H9 (cell line): Measurements from ENCODE around the gene ELFN1. TPM values are rescaled to one million over a fixed set of nuclear protein-coding genes. Genes with fewer than 3 reads are reported as not detected.
A peak's percentile ranks its signal among the peaks of the same experiment; 100 is the strongest.

Source experiments
- DNase-seq: peaks from one replicate; pipeline ENCODE4 v3.0.0-alpha.2; 2017
- H2AFZ ChIP-seq: one replicate; pipeline ENCODE4 v1.6.1; 2013; ENCODE audit warnings: mild to moderate bottlenecking, low read length, control low read depth, moderate library complexity
- H2AK5ac ChIP-seq: 2 replicates; pipeline ENCODE4 v1.6.1; 2013; ENCODE audit warnings: low read length, control low read depth, mixed read lengths; ENCODE audit not compliant: insufficient read length
- H2BK120ac ChIP-seq: one replicate; pipeline ENCODE4 v1.6.1; 2013; ENCODE audit warnings: low read depth, mild to moderate bottlenecking, low read length, control low read depth, inconsistent platforms; ENCODE audit not compliant: poor library complexity, severe bottlenecking
- H2BK12ac ChIP-seq: 2 replicates; pipeline ENCODE4 v1.6.1; 2013; ENCODE audit warnings: low read length, control low read depth, mixed read lengths, low read depth; ENCODE audit not compliant: insufficient read length
- H2BK15ac ChIP-seq: 2 replicates; pipeline ENCODE4 v1.6.1; 2013; ENCODE audit warnings: low read depth, low read length, control low read depth
- H2BK20ac ChIP-seq: one replicate; pipeline ENCODE4 v1.6.1; 2013; ENCODE audit warnings: low read depth, mild to moderate bottlenecking, low read length, control low read depth, inconsistent platforms; ENCODE audit not compliant: poor library complexity, severe bottlenecking
- H2BK5ac ChIP-seq: 2 replicates; pipeline ENCODE4 v1.6.1; 2013; ENCODE audit warnings: low read length, control low read depth, mixed read lengths; ENCODE audit not compliant: insufficient read length
- H3K14ac ChIP-seq: 2 replicates; pipeline ENCODE4 v1.6.1; 2013; ENCODE audit warnings: low read length, control low read depth; ENCODE audit not compliant: insufficient read depth
- H3K18ac ChIP-seq: 2 replicates; pipeline ENCODE4 v1.6.1; 2013; ENCODE audit warnings: low read depth, mild to moderate bottlenecking, mixed read lengths, low read length, control low read depth; ENCODE audit not compliant: insufficient read length
- H3K23ac ChIP-seq: 2 replicates; pipeline ENCODE4 v1.6.1; 2013; ENCODE audit warnings: low read length, control low read depth, mixed read lengths, low read depth; ENCODE audit not compliant: insufficient read length
- H3K23me2 ChIP-seq: 2 replicates; pipeline ENCODE4 v1.6.1; 2013; ENCODE audit warnings: low read depth, mild to moderate bottlenecking, mixed read lengths, low read length, control low read depth; ENCODE audit not compliant: insufficient read length, poor library complexity, severe bottlenecking
- H3K27ac ChIP-seq: 2 replicates; pipeline ENCODE4 v1.5.1; 2013; ENCODE audit warnings: low read length, control low read depth, mixed read lengths, low read depth; ENCODE audit not compliant: insufficient read length
- H3K27me3 ChIP-seq: 2 replicates; pipeline ENCODE4 v1.6.1; 2013; ENCODE audit warnings: low read length, control low read depth, inconsistent platforms; ENCODE audit not compliant: insufficient read depth
- H3K4ac ChIP-seq: 2 replicates; pipeline ENCODE4 v1.6.1; 2013; ENCODE audit warnings: low read depth, mild to moderate bottlenecking, control low read depth, inconsistent platforms, low read length, moderate library complexity
- H3K4me1 ChIP-seq: 2 replicates; pipeline ENCODE4 v1.6.1; 2013; ENCODE audit warnings: low read length, control low read depth, inconsistent platforms; ENCODE audit not compliant: insufficient read depth
- H3K4me2 ChIP-seq: 2 replicates; pipeline ENCODE4 v1.6.1; 2013; ENCODE audit warnings: low read length, control low read depth, mixed read lengths; ENCODE audit not compliant: insufficient read length, insufficient read depth
- H3K56ac ChIP-seq: 2 replicates; pipeline ENCODE4 v1.6.1; 2013; ENCODE audit warnings: low read depth, mild to moderate bottlenecking, mixed read lengths, low read length, control low read depth; ENCODE audit not compliant: insufficient read length
- H3K79me1 ChIP-seq: 2 replicates; pipeline ENCODE4 v1.6.1; 2013; ENCODE audit warnings: low read depth, mild to moderate bottlenecking, moderate library complexity, low read length, control low read depth, inconsistent platforms; ENCODE audit not compliant: insufficient read depth, poor library complexity, severe bottlenecking
- H3K79me2 ChIP-seq: 2 replicates; pipeline ENCODE4 v1.6.1; 2013; ENCODE audit warnings: low read length, control low read depth, inconsistent platforms; ENCODE audit not compliant: insufficient read depth
- H3K9ac ChIP-seq: 2 replicates; pipeline ENCODE4 v1.6.1; 2013; ENCODE audit warnings: low read length, control low read depth, mixed read lengths; ENCODE audit not compliant: insufficient read length; ENCODE audit errors: extremely low read depth
- H3K9me3 ChIP-seq: one replicate; pipeline ENCODE4 v1.6.1; 2013; ENCODE audit warnings: low read depth, low read length, inconsistent platforms; ENCODE audit not compliant: control insufficient read depth
- H3T11ph ChIP-seq: one replicate; pipeline ENCODE4 v1.6.1; 2013; ENCODE audit warnings: mild to moderate bottlenecking, low read length, control low read depth, inconsistent platforms
- H4K20me1 ChIP-seq: one replicate; pipeline ENCODE4 v1.6.1; 2013; ENCODE audit not compliant: control insufficient read depth, insufficient read length, insufficient read depth
- H4K5ac ChIP-seq: 2 replicates; pipeline ENCODE4 v1.6.1; 2013; ENCODE audit warnings: low read depth, mild to moderate bottlenecking, mixed read lengths, low read length, control low read depth; ENCODE audit not compliant: insufficient read length
- H4K8ac ChIP-seq: replicated peaks from 2 replicates; pipeline ENCODE4 v1.6.1; 2013; ENCODE audit warnings: low read length, control low read depth, mixed read lengths, low read depth; ENCODE audit not compliant: insufficient read length
- H4K91ac ChIP-seq: 2 replicates; pipeline ENCODE4 v1.6.1; 2013; ENCODE audit warnings: low read depth, mild to moderate bottlenecking, moderate library complexity, mixed read lengths, low read length, control low read depth; ENCODE audit not compliant: insufficient read length
- H3K27ac Mint-ChIP-seq, 3 experiments: 2 replicates in 2 of 3; 3 replicates in 1 of 3; pipeline ENCODE4 v1.8.0; 2020 to 2021; ENCODE audit warnings: mixed read lengths in 3 of 3, mild to moderate bottlenecking in 1 of 3, moderate library complexity in 1 of 3
- H3K27me3 Mint-ChIP-seq: 2 replicates; pipeline ENCODE4 v1.8.0; 2021; ENCODE audit warnings: low read depth, mild to moderate bottlenecking, moderate library complexity, mixed read lengths
- H3K36me3 Mint-ChIP-seq, 3 experiments: 2 replicates in 2 of 3; 3 replicates in 1 of 3; pipeline ENCODE4 v1.8.0; 2020 to 2021; ENCODE audit warnings: low read depth in 3 of 3, mixed read lengths in 3 of 3; ENCODE audit not compliant: insufficient read depth in 1 of 3
- H3K4me1 Mint-ChIP-seq, 2 experiments: 2 replicates each; pipeline ENCODE4 v1.8.0; 2020; ENCODE audit warnings: mixed read lengths in 2 of 2
- H3K4me3 Mint-ChIP-seq, 2 experiments: 2 replicates in 1 of 2; 3 replicates in 1 of 2; pipeline ENCODE4 v1.8.0; 2020 to 2021; ENCODE audit warnings: mild to moderate bottlenecking in 2 of 2, mixed read lengths in 2 of 2, moderate library complexity in 1 of 2
- H3K9me3 Mint-ChIP-seq, 2 experiments: 2 replicates in 1 of 2; 3 replicates in 1 of 2; pipeline ENCODE4 v1.8.0; 2020; ENCODE audit warnings: mild to moderate bottlenecking in 2 of 2, mixed read lengths in 2 of 2, moderate library complexity in 1 of 2
- WGBS: extraction: QIAGEN DNeasy Blood & Tissue Kit; methylation state at CpG from one replicate; pipeline ENCODE4 v1.1.7; 2013; ENCODE audit warnings: missing lambda C conversion rate, low lambda C conversion rate, mixed read lengths; ENCODE audit not compliant: insufficient read length; ENCODE audit errors: extremely low coverage; 5-methylcytosine and 5-hydroxymethylcytosine counted together
- total RNA-seq: library from RNA; stranded (reverse); gene quantifications from 2 replicates; pipeline ENCODE4 v1.2.1, GENCODE V29; 2021
- TF ChIP-seq, protein P1 (sequence below): fragments of 200-600 bp; sonication (generic); conservative IDR thresholded peaks from 3 replicates; pipeline ENCODE4 v1.8.0; 2021; ENCODE audit warnings: antibody characterized with exemption, mild to moderate bottlenecking

Gene ELFN1
- total RNA-seq, 1 experiment from 2014 or later: 3.7 TPM

DNA sequence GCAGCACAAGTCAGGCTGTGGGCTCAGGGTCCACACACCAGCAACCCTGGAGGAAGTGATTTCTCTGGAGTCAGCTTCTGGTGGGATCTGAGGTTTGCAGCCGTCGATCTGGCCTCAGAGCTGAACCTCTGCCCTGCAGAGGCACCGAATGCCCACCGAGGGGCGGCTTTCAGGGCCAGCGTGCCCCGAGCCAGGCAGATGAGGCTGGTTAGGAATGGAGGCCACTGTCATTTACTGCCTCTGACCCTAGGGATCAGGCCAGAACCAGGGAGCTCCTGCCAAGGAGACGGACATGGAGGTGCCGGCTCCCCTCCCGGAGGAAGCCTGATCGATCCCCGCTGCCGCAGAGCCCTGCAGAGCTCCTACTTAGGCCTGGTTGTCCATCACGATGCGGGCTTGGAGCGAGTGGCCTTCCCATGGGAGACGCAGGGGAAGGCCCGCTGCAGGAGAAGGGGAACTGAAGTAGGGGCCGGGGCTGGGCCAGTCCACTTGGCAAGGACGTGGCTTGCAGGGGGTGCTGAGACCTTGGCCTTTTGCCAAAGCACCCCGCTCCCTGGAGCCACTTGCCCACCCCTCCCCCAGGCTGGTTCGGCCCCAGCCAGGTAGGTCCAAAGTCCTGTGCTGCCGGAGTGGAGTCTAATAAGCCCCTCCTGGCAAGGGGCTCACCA is 19.6 kb upstream of the ELFN1 start:
- no CpG with 5 or more reads among the region's 23 CpGs for WGBS
- Histone ChIP-seq H3T11ph (no peak overlapping the region), H4K8ac (no peak overlapping the region), H2BK20ac (no peak overlapping the region), H3K9me3 (no peaks in the 10 kb centered on the region), H3K14ac (no peak overlapping the region), H3K23ac (no peak overlapping the region), H3K27me3 (no peaks in the 10 kb centered on the region), H2BK120ac (no peak overlapping the region), H3K79me1 (no peaks in the 10 kb centered on the region), H2BK5ac (no peak overlapping the region), H3K23me2 (no peaks in the 10 kb centered on the region), H4K5ac (no peak overlapping the region), H2BK15ac (no peak overlapping the region), H3K4me2 (no peak overlapping the region), H4K20me1 (no peaks in the 10 kb centered on the region), H3K4ac (no peak overlapping the region), H2AK5ac (no peak overlapping the region), H3K18ac (no peak overlapping the region), H3K27ac (no peak overlapping the region), H4K91ac (no peak overlapping the region), H2AFZ (no peak overlapping the region), H2BK12ac (no peak overlapping the region), H3K9ac (no peak overlapping the region), H3K4me1 (no peaks in the 10 kb centered on the region), H3K79me2 (no peaks in the 10 kb centered on the region), H3K56ac (no peak overlapping the region)
- DNase-seq: no peak
- Mint-ChIP-seq H3K36me3 (no peaks in the 10 kb centered on the region), H3K27ac (no peak overlapping the region), H3K27me3 (0 out of 2 replicates have a peak, but pooled peaks cover 2% of the 10 kb centered on the region), H3K4me3 (no peak overlapping the region), H3K4me1 (peaks cover 0 to 20% of the 10 kb centered on the region in 2 experiments; a peak in 2 of 4 replicates), H3K9me3 (no peaks in the 10 kb centered on the region)
- TF ChIP-seq, protein P1, sequence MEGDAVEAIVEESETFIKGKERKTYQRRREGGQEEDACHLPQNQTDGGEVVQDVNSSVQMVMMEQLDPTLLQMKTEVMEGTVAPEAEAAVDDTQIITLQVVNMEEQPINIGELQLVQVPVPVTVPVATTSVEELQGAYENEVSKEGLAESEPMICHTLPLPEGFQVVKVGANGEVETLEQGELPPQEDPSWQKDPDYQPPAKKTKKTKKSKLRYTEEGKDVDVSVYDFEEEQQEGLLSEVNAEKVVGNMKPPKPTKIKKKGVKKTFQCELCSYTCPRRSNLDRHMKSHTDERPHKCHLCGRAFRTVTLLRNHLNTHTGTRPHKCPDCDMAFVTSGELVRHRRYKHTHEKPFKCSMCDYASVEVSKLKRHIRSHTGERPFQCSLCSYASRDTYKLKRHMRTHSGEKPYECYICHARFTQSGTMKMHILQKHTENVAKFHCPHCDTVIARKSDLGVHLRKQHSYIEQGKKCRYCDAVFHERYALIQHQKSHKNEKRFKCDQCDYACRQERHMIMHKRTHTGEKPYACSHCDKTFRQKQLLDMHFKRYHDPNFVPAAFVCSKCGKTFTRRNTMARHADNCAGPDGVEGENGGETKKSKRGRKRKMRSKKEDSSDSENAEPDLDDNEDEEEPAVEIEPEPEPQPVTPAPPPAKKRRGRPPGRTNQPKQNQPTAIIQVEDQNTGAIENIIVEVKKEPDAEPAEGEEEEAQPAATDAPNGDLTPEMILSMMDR: peak; percentile 22; the same call in 2 of the 3 replicates
